ENCODE results near the gene KAT7.

- TF ChIP-seq REST (IDR thresholded peaks at IDR 0.05; ENCODE audit: low read depth) (no peak), CTCF (IDR thresholded peaks at IDR 0.05 in 2 of 3, conservative IDR thresholded peaks at IDR 0.05 in 1 of 3; ENCODE audit: borderline replicate concordance in 1 of 3, insufficient read depth in 1 of 3, low read depth in 2 of 3, low read length in 2 of 3) (no peak), TCF7L2 (IDR thresholded peaks at IDR 0.05; ENCODE audit: borderline replicate concordance, extremely low read depth, insufficient read depth, insufficient read length) (no peak), POLR2AphosphoS5 (IDR thresholded peaks at IDR 0.05; ENCODE audit: low read depth, low read length) (no peak), SRF (IDR thresholded peaks at IDR 0.05; ENCODE audit: low read depth) (no peak), ZFX (IDR thresholded peaks at IDR 0.05) (no peak), POLR2A (IDR thresholded peaks at IDR 0.05; ENCODE audit: borderline replicate concordance, extremely low read depth, insufficient read depth, insufficient read length) (no peak), EZH2phosphoT487 (IDR thresholded peaks at IDR 0.05; ENCODE audit: borderline replicate concordance) (no peak), EZH2 (IDR thresholded peaks at IDR 0.05) (no peak), ZNF274 (IDR thresholded peaks at IDR 0.05; ENCODE audit: low read depth, low read length) (no peak), CEBPB (IDR thresholded peaks at IDR 0.05; ENCODE audit: low read depth) (no peak)
- TF ChIP-seq, protein P1, sequence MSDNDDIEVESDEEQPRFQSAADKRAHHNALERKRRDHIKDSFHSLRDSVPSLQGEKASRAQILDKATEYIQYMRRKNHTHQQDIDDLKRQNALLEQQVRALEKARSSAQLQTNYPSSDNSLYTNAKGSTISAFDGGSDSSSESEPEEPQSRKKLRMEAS (IDR thresholded peaks at IDR 0.05) = no peak
Measured at GRCh38 chr17:49739641-49740271, 48.7 kb upstream of the KAT7 start.

Data from HCT116 (cell line).